Erythroblast (primary cell): ENCODE measurements around the gene TAAR6.

Source experiments
- GATA1 ChIP-seq: IDR thresholded peaks from 2 replicates; pipeline ENCODE4 v1.6.1; 2011; ENCODE audit warnings: low read depth, mild to moderate bottlenecking, control low read depth, low read length, moderate library complexity
- POLR2A ChIP-seq: IDR thresholded peaks from 2 replicates; pipeline ENCODE4 v1.6.1; 2011; ENCODE audit warnings: mild to moderate bottlenecking, low read length

GRCh38 chr6:132616677-132617076 is 46.6 kb downstream of the TAAR6 start:
- TF ChIP-seq POLR2A (no peak), GATA1 (no peak)
